OCI-LY7 (cell line): ENCODE data around the gene PEDS1. TPM values are rescaled to one million over a fixed set of nuclear protein-coding genes. Genes with fewer than 3 reads are reported as not detected.

Experiments
- BruUV-seq: library from RNA; stranded (reverse); fragments of 400-500 nt; replicated peaks from 2 replicates; lab custom pipeline; 2021; lab: Mats Ljungman, UMichigan
- CTCF ChIA-PET: fragments of 300-600 bp; sonication (Branson Sonifier 250); formaldehyde crosslinking; loops from one replicate; lab custom pipeline; 2022; ENCODE audit warnings: antibody characterized with exemption; ENCODE audit not compliant: unreplicated experiment; lab: Charles Lee
- POLR2A ChIA-PET: fragments of 300-600 bp; sonication (Branson Sonifier 250); formaldehyde crosslinking; loops from one replicate; lab custom pipeline; 2022; ENCODE audit warnings: antibody characterized with exemption; lab: Charles Lee
- DNase-seq: peaks from one replicate; pipeline ENCODE4 v3.0.0-alpha.2; 2015; ENCODE audit warnings: low spot score
- H2AFZ ChIP-seq: fragments of 200-600 bp; sonication (generic), shearing (Covaris generic); 2 replicates; pipeline ENCODE4 v1.6.1; 2014; ENCODE audit warnings: mild to moderate bottlenecking, antibody characterized with exemption, low read length, moderate library complexity
- H3K27ac ChIP-seq: fragments of 200-600 bp; sonication (generic); 2 replicates; pipeline ENCODE4 v1.5.1; 2014; ENCODE audit warnings: mixed run types, low read depth, mild to moderate bottlenecking, moderate library complexity, low read length, inconsistent platforms; ENCODE audit not compliant: poor library complexity, severe bottlenecking
- H3K36me3 ChIP-seq: fragments of 200-600 bp; sonication (generic); 2 replicates; pipeline ENCODE4 v1.6.1; 2014; ENCODE audit warnings: mild to moderate bottlenecking, antibody characterized with exemption, low read length, moderate library complexity, mixed read lengths; ENCODE audit not compliant: insufficient read depth
- H3K4me1 ChIP-seq: fragments of 200-600 bp; sonication (generic); 2 replicates; pipeline ENCODE4 v1.5.1; 2014; ENCODE audit warnings: mild to moderate bottlenecking, low read length; ENCODE audit not compliant: insufficient read depth, poor library complexity, severe bottlenecking
- H3K4me2 ChIP-seq: fragments of 200-600 bp; sonication (generic); 2 replicates; pipeline ENCODE4 v1.6.1; 2014; ENCODE audit warnings: mild to moderate bottlenecking, low read length
- H3K4me3 ChIP-seq: fragments of 200-600 bp; sonication (generic); 2 replicates; pipeline ENCODE4 v1.5.1; 2014; ENCODE audit warnings: mild to moderate bottlenecking, low read depth, low read length; ENCODE audit not compliant: poor library complexity, severe bottlenecking
- H3K79me2 ChIP-seq: fragments of 200-600 bp; sonication (generic); 2 replicates; pipeline ENCODE4 v1.6.1; 2016; ENCODE audit warnings: low read depth, mild to moderate bottlenecking, low read length, moderate library complexity, mixed read lengths; ENCODE audit not compliant: insufficient read depth
- H3K9me2 ChIP-seq: fragments of 200-600 bp; sonication (generic); 2 replicates; pipeline ENCODE4 v1.6.1; 2016; ENCODE audit warnings: mild to moderate bottlenecking, low read length, mixed read lengths; ENCODE audit not compliant: insufficient read depth
- H3K9me3 ChIP-seq: fragments of 200-600 bp; sonication (generic); 2 replicates; pipeline ENCODE4 v1.6.1; 2014; ENCODE audit warnings: mild to moderate bottlenecking, mixed run types, low read length, mixed read lengths
- H4K20me1 ChIP-seq: fragments of 200-600 bp; sonication (generic); 2 replicates; pipeline ENCODE4 v1.6.1; 2014; ENCODE audit warnings: mild to moderate bottlenecking, antibody characterized with exemption, low read length, moderate library complexity, mixed read lengths; ENCODE audit not compliant: insufficient read depth
- EZH2phosphoT487 ChIP-seq: fragments of 200-600 bp; sonication (generic); IDR thresholded peaks from 2 replicates; pipeline ENCODE4 v1.6.1; 2018; ENCODE audit warnings: low read depth, borderline replicate concordance, mild to moderate bottlenecking, mixed run types, antibody characterized with exemption, low read length, moderate library complexity, mixed read lengths
- intact Hi-C: fragments of 100-400 bp; cut with micrococcal nuclease; formaldehyde crosslinking; loops from one replicate; pipeline ENCODE4 v1.10.0; 2022; ENCODE audit not compliant: unreplicated experiment
- total RNA-seq, 2 experiments: library from RNA; depleted of rRNA in 1 of 2; stranded (reverse); fragments of >200 nt in 1 of 2; shearing (Covaris generic) in 1 of 2; gene quantifications; 2 replicates each; pipeline ENCODE4 v1.2.3, GENCODE V29; 2014 to 2022
- TF ChIP-seq, protein P1 (sequence below): fragments of 200-600 bp; sonication (generic); conservative IDR thresholded peaks from 2 replicates; pipeline ENCODE4 v1.5.1; 2014; ENCODE audit warnings: mild to moderate bottlenecking, antibody characterized with exemption, low read length, moderate library complexity, mixed read lengths

PEDS1 gene
- total RNA-seq, 2 experiments from 2014 or later = 22.0 to 25.9 TPM

DNA sequence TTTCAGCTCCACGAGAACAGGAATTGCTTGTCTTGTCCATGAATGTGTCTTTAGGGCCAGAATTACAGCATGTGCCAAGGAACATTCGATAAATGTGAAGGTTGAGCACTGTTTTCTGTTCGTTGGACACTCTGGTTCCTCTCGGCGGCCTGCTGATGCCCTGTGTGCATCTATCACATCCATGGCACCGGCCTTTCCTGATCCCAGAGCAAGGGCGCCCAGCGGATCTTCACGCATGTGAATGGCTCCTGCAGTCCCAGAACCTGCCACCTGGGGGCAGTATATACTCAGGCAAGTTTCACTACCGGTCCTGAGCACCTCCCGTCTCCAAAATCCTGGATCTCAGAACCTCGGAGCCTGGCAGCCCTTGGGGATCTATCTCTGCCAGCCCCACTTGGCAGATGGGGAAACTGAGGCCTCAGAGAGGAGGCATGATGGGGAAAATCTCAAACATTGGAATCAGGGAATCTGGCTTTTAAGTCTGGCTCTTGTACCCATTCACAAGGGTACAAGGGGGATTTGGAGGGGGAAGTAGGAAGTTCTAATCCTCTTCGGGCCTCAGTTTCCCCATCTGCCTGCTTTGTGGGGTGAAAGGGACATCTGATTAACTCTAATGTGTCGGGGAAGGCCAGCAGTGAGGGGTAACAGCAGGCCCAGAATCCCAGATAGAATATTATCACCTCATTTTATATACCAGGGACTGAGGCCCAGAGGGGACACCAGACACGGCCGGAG is 32.8 kb upstream of the PEDS1 start:
- H3K4me1 ChIP-seq = peaks cover 9% of the 10 kb centered on the region
- ChIA-PET POLR2A (interaction anchor here (1.0 kb wide), 1 partner anchor 76 kb away, joined by 7 read pairs; no protein-coding TSS in a partner anchor), CTCF (interaction anchor here (0.5 kb wide), 1 partner anchor 14 kb away, joined by 3 read pairs; no protein-coding TSS in a partner anchor)
- no peaks in the 10 kb centered on the region for H4K20me1 ChIP-seq
- H3K4me2 ChIP-seq = no peak overlapping the region
- no peak overlapping the region for H3K27ac ChIP-seq
- no peaks in the 10 kb centered on the region for H3K9me2 ChIP-seq
- no peaks in the 10 kb centered on the region for H3K79me2 ChIP-seq
- no peak overlapping the region for H2AFZ ChIP-seq
- H3K9me3 ChIP-seq = no peaks in the 10 kb centered on the region
- peak; percentile 84 for DNase-seq
- no TSS peak for BruUV-seq
- TF ChIP-seq EZH2phosphoT487 = no peak
- TF ChIP-seq, protein P1, sequence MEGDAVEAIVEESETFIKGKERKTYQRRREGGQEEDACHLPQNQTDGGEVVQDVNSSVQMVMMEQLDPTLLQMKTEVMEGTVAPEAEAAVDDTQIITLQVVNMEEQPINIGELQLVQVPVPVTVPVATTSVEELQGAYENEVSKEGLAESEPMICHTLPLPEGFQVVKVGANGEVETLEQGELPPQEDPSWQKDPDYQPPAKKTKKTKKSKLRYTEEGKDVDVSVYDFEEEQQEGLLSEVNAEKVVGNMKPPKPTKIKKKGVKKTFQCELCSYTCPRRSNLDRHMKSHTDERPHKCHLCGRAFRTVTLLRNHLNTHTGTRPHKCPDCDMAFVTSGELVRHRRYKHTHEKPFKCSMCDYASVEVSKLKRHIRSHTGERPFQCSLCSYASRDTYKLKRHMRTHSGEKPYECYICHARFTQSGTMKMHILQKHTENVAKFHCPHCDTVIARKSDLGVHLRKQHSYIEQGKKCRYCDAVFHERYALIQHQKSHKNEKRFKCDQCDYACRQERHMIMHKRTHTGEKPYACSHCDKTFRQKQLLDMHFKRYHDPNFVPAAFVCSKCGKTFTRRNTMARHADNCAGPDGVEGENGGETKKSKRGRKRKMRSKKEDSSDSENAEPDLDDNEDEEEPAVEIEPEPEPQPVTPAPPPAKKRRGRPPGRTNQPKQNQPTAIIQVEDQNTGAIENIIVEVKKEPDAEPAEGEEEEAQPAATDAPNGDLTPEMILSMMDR = peak; percentile 99
- H3K36me3 ChIP-seq = no peaks in the 10 kb centered on the region
- intact Hi-C loops = loop anchor here (1.0 to 5.0 kb wide), 4 partner anchors 274 to 451 kb away; no protein-coding TSS in a partner anchor
- no peak overlapping the region for H3K4me3 ChIP-seq

- CTCF ChIA-PET = interaction anchor here (0.5 kb wide), 1 partner anchor 13 kb away, joined by 3 read pairs; no protein-coding TSS in a partner anchor
- BruUV-seq = no TSS peak
- no peak overlapping the region for H3K4me3 ChIP-seq
Observed at GRCh38 chr20:50185426-50185825, 31.9 kb upstream of the PEDS1 start.

More at GRCh38 chr20:50185426-50185825, 31.9 kb upstream of the PEDS1 start:
- Histone ChIP-seq H3K9me3 (no peaks in the 10 kb centered on the region), H3K79me2 (no peaks in the 10 kb centered on the region), H3K36me3 (no peaks in the 10 kb centered on the region), H3K4me2 (no peak overlapping the region), H3K9me2 (no peaks in the 10 kb centered on the region), H3K27ac (no peak overlapping the region), H2AFZ (no peak overlapping the region), H4K20me1 (no peaks in the 10 kb centered on the region), H3K4me1 (peaks cover 9% of the 10 kb centered on the region)
- intact Hi-C loops = loop anchor here (5.0 kb wide), 1 partner anchor 452 kb away; no protein-coding TSS in a partner anchor
- TF ChIP-seq, protein P1 = no peak
- TF ChIP-seq EZH2phosphoT487 = no peak
- DNase-seq = no peak
- POLR2A ChIA-PET = no interaction called here
